GM19452 (cell line): ENCODE data around the gene PFDN2.
"Not testable (repeated sequence)": the region's sequence is repeated elsewhere in the genome, so short reads cannot be mapped to it uniquely, and the experiment has no call there.

Experiments used
- ATAC-seq: cut with Tn5 transposase; IDR thresholded peaks from one replicate; pipeline ENCODE4 v1.9.1; 2021; ENCODE audit not compliant: unreplicated experiment

PFDN2 gene

GRCh38 chr1:161082996-161083747 lies 34.7 kb downstream of the PFDN2 start:
- no peak for ATAC-seq

DNA sequence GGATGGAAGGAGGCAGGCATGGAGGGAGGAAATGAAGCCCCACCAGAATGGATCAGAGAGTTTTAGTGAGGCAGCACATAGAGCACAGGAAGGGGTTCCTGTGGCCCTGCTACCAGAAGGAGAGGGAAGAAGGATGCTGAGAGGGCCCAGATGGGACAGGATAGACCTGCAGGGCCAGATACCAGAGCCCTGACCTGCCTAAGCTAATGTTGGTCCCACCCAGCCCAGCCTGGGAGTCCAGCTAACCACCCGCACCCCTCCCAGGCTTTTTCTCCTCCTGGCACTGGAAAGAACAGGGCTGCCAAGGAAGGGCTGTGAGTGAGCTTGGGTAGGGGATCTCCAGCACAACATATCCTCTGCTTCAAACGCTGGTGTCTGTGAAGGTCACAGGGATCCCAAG lies 35.4 kb downstream of the PFDN2 start:
- ATAC-seq: no peak

GRCh38 chr1:161081519-161081918 lies 36.3 kb downstream of the PFDN2 start:
- no peak for ATAC-seq

GRCh38 chr1:161080441-161081405 lies 37.1 kb downstream of the PFDN2 start:
- no peak for ATAC-seq

DNA sequence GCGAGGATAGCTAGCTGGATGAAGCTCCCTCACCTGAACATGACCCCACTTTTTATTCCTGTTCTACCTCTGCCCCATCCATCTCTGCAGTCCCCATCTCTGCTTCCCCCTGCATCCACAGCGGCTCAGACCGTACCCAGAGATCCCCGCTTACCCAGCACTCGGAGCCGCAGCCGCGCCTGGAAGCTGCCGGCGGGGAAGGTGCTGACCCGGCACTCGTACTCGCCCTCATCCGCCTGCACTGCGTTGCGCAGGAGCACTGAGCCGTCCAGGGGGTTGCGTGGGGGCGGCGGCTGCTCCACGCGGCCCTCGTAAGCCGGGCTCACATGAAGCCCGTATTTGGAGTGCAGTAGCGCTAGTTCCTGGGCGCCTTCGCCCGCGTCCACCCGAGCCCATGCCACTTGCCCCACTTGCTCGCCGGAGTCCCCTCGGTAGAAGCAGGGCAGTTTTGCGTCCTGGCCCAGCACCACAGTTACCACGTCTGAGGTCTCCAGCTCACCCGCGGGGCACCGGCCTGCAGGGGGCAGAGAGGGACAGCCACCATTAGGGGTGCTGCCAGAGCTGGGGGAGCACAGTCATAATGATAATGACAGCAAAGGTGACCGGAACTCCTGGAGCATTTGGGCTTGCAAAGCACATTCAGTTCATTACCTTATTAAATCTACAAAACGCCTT lies 38.3 kb downstream of the PFDN2 start:
- ATAC-seq: no peak

- ATAC-seq: no peak
Measured at GRCh38 chr1:161077426-161077825, 40.4 kb downstream of the PFDN2 start.

DNA sequence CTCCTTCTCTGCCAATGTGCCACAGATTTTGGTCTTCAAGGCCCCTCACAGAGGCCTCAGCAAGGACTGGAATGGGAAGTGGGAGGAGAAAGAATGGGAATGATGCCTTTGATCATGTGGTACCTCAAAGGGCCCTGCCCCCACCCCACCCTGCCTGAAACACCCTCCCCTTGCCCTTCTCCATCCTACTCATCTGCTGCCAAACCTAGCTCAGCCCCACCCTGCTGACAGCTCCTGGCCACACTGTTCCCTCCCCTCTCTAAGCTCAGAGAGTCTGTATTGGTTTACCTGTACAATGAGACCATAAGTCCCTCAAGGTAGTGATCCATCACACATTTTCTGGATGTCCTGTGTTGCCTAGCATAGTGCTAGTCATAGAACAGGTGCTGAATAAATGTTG lies 41.4 kb downstream of the PFDN2 start:
- no peak for ATAC-seq

GRCh38 chr1:161074676-161075368 lies 43.0 kb downstream of the PFDN2 start:
- ATAC-seq: no peak

DNA sequence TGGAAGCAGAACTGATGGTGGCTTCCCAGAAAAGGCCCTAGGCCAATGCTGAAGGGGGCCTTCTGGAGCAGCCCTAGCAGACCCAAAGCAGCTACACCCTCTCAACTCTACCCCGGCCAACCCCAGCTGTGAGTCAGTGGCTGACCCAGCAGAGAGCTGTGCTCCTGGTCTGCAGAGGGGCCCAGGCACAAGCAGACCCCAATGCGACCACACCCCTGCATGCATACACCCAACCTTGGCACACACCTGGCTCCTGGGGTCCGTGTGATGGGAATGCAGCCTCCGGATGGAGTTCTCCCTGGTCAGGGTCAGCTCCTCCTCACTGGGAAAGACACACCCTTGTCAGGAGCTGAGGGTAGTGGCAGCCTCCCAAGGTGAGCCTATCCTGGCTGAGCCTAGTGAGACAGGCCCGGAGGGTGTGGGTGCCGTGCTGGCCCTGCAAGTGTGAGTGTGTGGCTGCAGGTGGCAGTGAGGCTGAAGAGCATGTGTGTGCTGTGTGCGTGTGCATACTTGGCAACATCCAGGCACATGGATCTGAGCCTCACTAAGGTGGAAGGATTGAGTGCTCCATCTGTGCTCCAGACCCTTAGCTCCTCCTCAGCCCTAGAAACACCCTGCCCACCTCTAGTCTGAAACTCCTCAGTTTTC lies 44.2 kb downstream of the PFDN2 start:
- no peak for ATAC-seq

DNA sequence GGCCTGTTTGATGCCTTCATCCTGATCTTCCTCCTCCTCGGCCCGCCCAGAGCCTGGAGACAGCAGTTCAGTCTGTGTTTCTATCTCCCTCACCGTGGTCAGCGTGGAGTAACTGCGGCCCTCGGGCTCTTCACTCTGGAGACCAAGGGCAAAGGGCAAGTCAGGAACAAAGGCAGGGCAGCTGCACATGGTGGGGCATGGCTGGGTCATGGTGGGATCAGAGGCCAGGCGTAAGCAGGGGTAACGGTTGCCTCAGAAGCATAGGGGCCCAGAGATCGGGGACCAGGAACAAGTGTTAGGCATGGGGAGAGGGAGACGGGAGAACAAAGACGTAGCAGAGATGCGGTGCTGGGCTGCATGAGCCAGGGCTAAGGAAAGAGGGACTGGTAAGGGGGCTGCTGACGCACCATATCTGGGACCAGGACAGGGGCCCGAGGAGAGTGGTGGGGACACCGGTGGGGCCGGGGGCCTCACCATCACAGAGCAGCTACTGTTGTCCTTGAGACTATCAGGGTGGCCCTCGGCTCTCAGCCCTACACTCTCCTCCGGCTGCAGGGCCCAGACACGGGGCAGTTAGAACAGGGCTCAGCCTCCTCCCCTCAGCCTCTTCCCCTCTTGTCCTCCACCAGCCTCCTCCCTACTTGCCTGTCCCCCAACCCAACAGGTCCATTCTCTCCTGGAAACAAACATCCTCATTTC lies 44.9 kb downstream of the PFDN2 start:
- ATAC-seq: no peak

GRCh38 chr1:161071886-161072371 lies 45.9 kb downstream of the PFDN2 start:
- ATAC-seq: no peak

DNA sequence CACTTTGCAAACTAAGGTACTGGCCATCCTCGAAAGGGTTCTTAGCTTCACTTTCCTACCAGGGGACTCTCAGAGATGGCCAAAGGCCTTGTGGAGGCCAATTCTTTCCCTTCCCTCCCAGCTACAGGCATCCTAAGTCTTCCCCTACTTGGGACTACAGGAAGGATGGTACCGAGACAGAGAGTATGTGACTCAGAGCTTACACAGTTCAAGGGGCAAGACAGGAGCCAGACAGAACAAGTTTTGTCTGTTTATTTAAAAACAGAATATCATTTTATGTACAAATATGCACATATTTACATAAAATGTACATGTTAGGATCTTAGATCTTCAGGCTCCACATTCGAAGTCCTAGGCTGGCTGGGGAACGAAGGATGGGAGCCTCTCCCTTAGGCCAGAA lies 47.1 kb downstream of the PFDN2 start:
- no peak for ATAC-seq

- ATAC-seq: peak; percentile 89
Measured at GRCh38 chr1:161069731-161070270, 48.0 kb downstream of the PFDN2 start, which contains the start of gene ARHGAP30. Gene ARHGAP30 (minus strand): TSS chr1:161069891. CDS start chr1:161069624, 267 bp downstream.

DNA sequence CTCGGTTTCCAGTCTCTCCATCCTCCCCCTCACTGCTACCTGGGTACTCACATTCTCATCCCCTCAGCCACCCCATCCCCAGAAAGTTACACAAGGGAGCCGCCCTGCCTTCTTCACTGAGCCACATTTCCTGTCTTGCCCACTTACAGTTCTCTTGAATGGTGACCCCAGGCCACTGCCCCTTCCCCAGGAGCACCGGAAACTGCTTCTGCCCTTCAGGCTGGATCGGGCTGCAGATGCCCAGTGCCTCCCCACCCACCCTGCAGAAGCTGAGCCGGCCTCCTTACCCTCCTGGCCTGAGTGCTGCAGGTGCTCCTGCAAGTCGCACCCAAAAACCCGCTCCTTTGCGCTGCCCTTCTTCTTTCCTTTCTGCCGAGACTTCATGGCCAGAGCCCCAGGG lies 48.6 kb downstream of the PFDN2 start:
- ATAC-seq: peak; percentile 4

- ATAC-seq: peak; percentile 53
Measured at GRCh38 chr1:161068306-161069234, 49.3 kb downstream of the PFDN2 start.

- no peak for ATAC-seq
Measured at GRCh38 chr1:161066694-161067093, 51.1 kb downstream of the PFDN2 start.

- ATAC-seq: not testable (repeated sequence)
Measured at GRCh38 chr1:161065681-161066080, 52.2 kb downstream of the PFDN2 start.

- not testable (repeated sequence) for ATAC-seq
Measured at GRCh38 chr1:161063936-161064335, 53.9 kb downstream of the PFDN2 start.
